22Rv1 (cell line): ENCODE results near the gene FN1.

Experiments used
- CTCF ChIP-seq: fragments of 450-650 bp; IDR thresholded peaks from 2 replicates; pipeline ENCODE4 v1.5.1; 2017; ENCODE audit warnings: mild to moderate bottlenecking
- ZFX ChIP-seq: fragments of 450-650 bp; IDR thresholded peaks from 2 replicates; pipeline ENCODE4 v1.6.1; 2017; ENCODE audit warnings: antibody characterized with exemption, borderline replicate concordance

- TF ChIP-seq CTCF (no peak), ZFX (no peak)
These were observed 28.8 kb downstream of the FN1 start for GRCh38 chr2:215407061-215407460.
